GM12892 (cell line): ENCODE measurements around the gene OR56B4.
"Not testable (repeated sequence)": the region's sequence is repeated elsewhere in the genome, so short reads cannot be mapped to it uniquely, and the experiment has no call there.

Source experiments
- POLR2A ChIP-seq: IDR thresholded peaks from 2 replicates; pipeline ENCODE4 v1.6.1; 2011; ENCODE audit warnings: low read depth, low read length, control low read depth
- POLR2AphosphoS5 ChIP-seq: IDR thresholded peaks from 2 replicates; pipeline ENCODE4 v1.6.1; 2011; ENCODE audit warnings: low read depth, low read length, control low read depth
- TAF1 ChIP-seq: IDR thresholded peaks from 2 replicates; pipeline ENCODE4 v1.6.1; 2011; ENCODE audit warnings: low read depth, mild to moderate bottlenecking, control low read depth, low read length, borderline replicate concordance

- not testable (repeated sequence) for TF ChIP-seq POLR2AphosphoS5, POLR2A, TAF1
Observed at GRCh38 chr11:6143737-6144136, 36.3 kb downstream of the OR56B4 start.
